Heart right ventricle (tissue), 16 donors: ENCODE results near the gene DEXI. TPM values are rescaled to one million over a fixed set of nuclear protein-coding genes. Genes with fewer than 3 reads are reported as not detected.
"Not testable (repeated sequence)": the region's sequence is repeated elsewhere in the genome, so short reads cannot be mapped to it uniquely, and the experiment has no call there.

Experiments
- ATAC-seq, 8 donors: fragments of 200-7000 bp; cut with Tn5 transposase; one replicate each; pipeline ENCODE4 v1.9.1; 2020; ENCODE audit warnings: mild to moderate bottlenecking in 8 of 8, moderate library complexity in 8 of 8, moderate number of reproducible peaks in 1 of 8
- DNase-seq, 2 donors: peaks; one replicate each; pipeline ENCODE4 v3.0.0-alpha.2; 2020
- H3K27ac ChIP-seq, 10 donors: fragments of 200-600 bp; sonication (generic) in 2 of 10; one replicate each; pipeline versions ENCODE4 v1.5.0 to v1.8.0; 2020 to 2022; ENCODE audit warnings: mild to moderate bottlenecking in 3 of 10
- H3K27me3 ChIP-seq, 7 donors: fragments of 200-600 bp; one replicate each; pipeline ENCODE4 v1.8.0; 2021 to 2022; ENCODE audit warnings: mild to moderate bottlenecking in 2 of 7
- H3K36me3 ChIP-seq, 9 donors: fragments of 200-600 bp; sonication (generic) in 1 of 9; one replicate each; pipeline versions ENCODE4 v1.5.0 to v1.8.0; 2020 to 2022; ENCODE audit warnings: mild to moderate bottlenecking in 2 of 9
- H3K4me1 ChIP-seq, 9 donors: fragments of 200-600 bp; sonication (generic) in 1 of 9; one replicate each; pipeline versions ENCODE4 v1.5.0 to v1.8.0; 2020 to 2022; ENCODE audit warnings: mild to moderate bottlenecking in 4 of 9
- H3K4me3 ChIP-seq, 10 donors: fragments of 200-600 bp; sonication (generic) in 2 of 10; one replicate each; pipeline versions ENCODE4 v1.5.0 to v1.8.0; 2020 to 2022; ENCODE audit warnings: mild to moderate bottlenecking in 7 of 10, moderate library complexity in 2 of 10
- H3K9me3 ChIP-seq, 11 donors: fragments of 200-600 bp in 10 of 11; sonication (generic) in 2 of 11; one replicate each; pipeline versions ENCODE4 v1.5.0 to v1.8.0; 2013 to 2022; ENCODE audit warnings: mild to moderate bottlenecking in 2 of 11, control low read depth in 1 of 11, moderate library complexity in 1 of 11
- CTCF ChIP-seq, 9 donors: fragments of 200-600 bp; sonication (generic) in 2 of 9; IDR thresholded peaks; one replicate each; pipeline versions ENCODE4 v1.5.0 to v1.8.0; 2021 to 2022; ENCODE audit warnings: antibody characterized with exemption in 9 of 9, mild to moderate bottlenecking in 5 of 9, moderate library complexity in 1 of 9
- WGBS, 2 donors: extraction: QIAGEN DNeasy Blood & Tissue Kit; methylation state at CpG; one replicate each; pipeline ENCODE4 v1.1.7; 2013; ENCODE audit warnings: inconsistent platforms in 1 of 2; 5-methylcytosine and 5-hydroxymethylcytosine counted together
- intact Hi-C, 10 donors: fragments of 100-400 bp; cut with DNase I; formaldehyde crosslinking; loops; one replicate each; pipeline versions ENCODE4 v1.11.1 to v1.14.2; 2022
- polyA plus RNA-seq, 2 donors: library from polyadenylated mRNA; stranded (reverse); fragments of 200-250 nt; gene quantifications; one replicate each; pipeline ENCODE4 v1.2.3, GENCODE V29; 2013
- total RNA-seq, 10 donors: library from RNA; stranded (reverse); fragmentation: NEBNext Ultra II Directional in 3 of 10; extraction: Animal tissue kit (Norgen Biotek cat#: 25700) in 3 of 10; gene quantifications; one replicate each; pipeline versions ENCODE4 v1.2.1 to v1.2.4, GENCODE V29; 2021 to 2023
- donor health status: Arrhythmogenic right ventricular cardiomyopathy.
- donor health status: ischemic (EF 13 %, LVEDD 7.1; RV severe dilation, severe dysfunction).
- donor health status: healthy with polysubstance abuse.
- donor health status: DM: no; HTN: yes; CAD: no.
- donor health status: DM: no; HTN: no; CAD: no.
- donor health status: ischemic (EF 25% LVEDD 6.9; RV normal size, moderate dysfunction).
- donor health status: ischemic (EF 25% LVEDD 5.7; RV mildly dilated, moderate dysfunction).
- donor health status: healthy.
- donor health status: DM: yes; HTN: yes; CAD: no.
- donor health status: Ischemic cardiomyopathy.
- donor health status: ischemic (EF 35%, LVEDD 5.7; RV mildly dilated, moderate dysfunction).
- donor health status: nonischemic (EF 11% LVEDD 7.7; RV severe dilation, severe dysfunction).
- donor health status: DM: yes; HTN: yes; CAD: no.
- donor health status: PGD.
- donor health status: ischemic (EF 29% LVEDD 5.4; RV normal size, mild dysfunction).
- donor health status: nonischemic (EF 23%, LVEDD 6.1; RV moderate dilation, normal function).

The DEXI gene
- total and polyA plus RNA-seq, 12 donors: 68.8 to 109 (median 88.5) TPM

DNA sequence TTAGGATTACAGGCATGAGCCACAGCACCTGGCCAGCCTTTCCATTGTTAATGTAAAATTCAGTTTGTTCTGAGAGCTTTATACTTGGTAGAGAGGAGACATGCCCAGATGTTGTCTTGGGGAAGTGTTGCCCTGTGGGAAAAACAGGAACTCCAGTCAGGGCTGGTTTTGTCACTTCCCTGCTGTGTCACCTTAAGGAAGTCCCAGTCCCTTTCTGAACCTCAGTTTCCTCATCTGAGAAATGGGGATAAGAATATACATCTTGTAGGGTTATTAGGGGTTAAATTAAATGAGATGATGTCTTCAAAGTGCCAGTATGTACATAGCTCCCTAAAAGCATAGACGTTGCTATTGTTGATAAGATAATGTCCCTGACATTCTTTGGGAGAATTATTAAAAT, 27.3 kb upstream of the DEXI start:
- H3K9me3 ChIP-seq: no peaks in the 10 kb centered on the region
- TF ChIP-seq CTCF (IDR thresholded peaks at IDR 0.05): no peak
- WGBS, 2 donors: 42 to 47% methylated on average over 1 of the region's 1 CpG
- DNase-seq (no peak), ATAC-seq (no peak)
- no peak overlapping the region for H3K27ac ChIP-seq
- H3K4me3 ChIP-seq: no peak overlapping the region
- intact Hi-C loops: loop anchor here (1.0 to 10.0 kb wide), 11 partner anchors 128 to 755 kb away; partner anchors contain the start of gene SOCS1 (in 6 of the 10)
- H3K4me1 ChIP-seq: peaks cover 0 to 31% (median 15%) of the 10 kb centered on the region in 9 donors
- no peaks in the 10 kb centered on the region for H3K27me3 ChIP-seq
- H3K36me3 ChIP-seq: peaks cover 0 to 75% (median 0%) of the 10 kb centered on the region in 9 donors

- peaks cover 4 to 39% (median 18%) of the 10 kb centered on the region in 9 donors for H3K4me1 ChIP-seq
- no peak overlapping the region for H3K4me3 ChIP-seq
- H3K27me3 ChIP-seq: no peaks in the 10 kb centered on the region
- H3K9me3 ChIP-seq: no peaks in the 10 kb centered on the region
- intact Hi-C loops: loop anchor here in 6 of 10 donors (2.0 to 10.0 kb wide), 7 partner anchors 288 to 756 kb away; partner anchors contain the start of gene SOCS1 (in 2 of the 6)
- DNase-seq (no peak), ATAC-seq (no peak)
- H3K27ac ChIP-seq: peak overlapping the region in 3 of 10 donors; percentile 22 to 67 (median 45)
- WGBS, 2 donors: 85 to 86% methylated on average over 3 of the region's 3 CpGs
- TF ChIP-seq CTCF (IDR thresholded peaks at IDR 0.05): no peak
- peaks cover 0 to 70% (median 0%) of the 10 kb centered on the region in 9 donors for H3K36me3 ChIP-seq
Observed at GRCh38 chr16:10968498-10968897, 26.2 kb upstream of the DEXI start.

DNA sequence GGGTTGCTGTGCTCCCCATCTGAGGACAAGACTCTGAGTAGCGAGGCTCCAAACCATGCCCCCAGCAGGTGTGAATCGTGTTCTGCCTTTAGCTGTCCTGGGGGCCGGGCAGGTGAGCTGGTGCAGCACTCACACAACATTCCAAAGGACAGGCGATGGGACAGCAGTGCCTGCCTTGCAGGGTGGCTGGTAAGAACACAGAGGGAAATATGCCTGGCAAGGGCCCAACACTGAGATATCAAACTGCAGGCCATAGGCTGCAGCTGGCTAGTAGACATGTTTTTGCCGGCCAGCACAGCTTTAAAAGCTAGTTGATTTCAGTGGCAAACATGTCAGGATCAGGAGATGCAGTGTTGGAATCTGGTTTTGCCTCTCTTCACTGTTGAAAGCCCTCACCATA, 25.7 kb upstream of the DEXI start:
- intact Hi-C loops: loop anchor here in 6 of 10 donors (2.0 to 10.0 kb wide), 7 partner anchors 289 to 757 kb away; partner anchors contain the start of gene SOCS1 (in 2 of the 6)
- TF ChIP-seq CTCF (IDR thresholded peaks at IDR 0.05): no peak
- Histone ChIP-seq H3K27ac (peak overlapping the region in 3 of 10 donors; percentile 22 to 67 (median 45)), H3K27me3 (no peaks in the 10 kb centered on the region), H3K9me3 (no peaks in the 10 kb centered on the region), H3K4me1 (peaks cover 4 to 38% (median 18%) of the 10 kb centered on the region in 9 donors), H3K36me3 (peaks cover 0 to 70% (median 4%) of the 10 kb centered on the region in 9 donors), H3K4me3 (no peak overlapping the region)
- peak in 6 of 8 donors; percentile 26 to 67 (median 38) for ATAC-seq
- peak in 1 of 2 donors; percentile 47 for DNase-seq
- WGBS, 2 donors: 39 to 60% methylated on average over 5 of the region's 5 CpGs

- not testable (repeated sequence) for H3K9me3 ChIP-seq, ATAC-seq, H3K27ac ChIP-seq, DNase-seq, H3K4me3 ChIP-seq, H3K27me3 ChIP-seq
- Histone ChIP-seq H3K36me3 (peaks cover 0 to 68% (median 9%) of the 10 kb centered on the region in 9 donors), H3K4me1 (peaks cover 2 to 31% (median 11%) of the 10 kb centered on the region in 9 donors)
- intact Hi-C loops: loop anchor here in 5 of 10 donors (5.0 to 10.0 kb wide), 6 partner anchors 291 to 758 kb away; partner anchors contain the start of gene SOCS1 (in 1 of the 5)
- WGBS, 2 donors: 67 to 72% methylated on average over 4 of the region's 4 CpGs
Observed at GRCh38 chr16:10966559-10966958, 24.3 kb upstream of the DEXI start.

DNA sequence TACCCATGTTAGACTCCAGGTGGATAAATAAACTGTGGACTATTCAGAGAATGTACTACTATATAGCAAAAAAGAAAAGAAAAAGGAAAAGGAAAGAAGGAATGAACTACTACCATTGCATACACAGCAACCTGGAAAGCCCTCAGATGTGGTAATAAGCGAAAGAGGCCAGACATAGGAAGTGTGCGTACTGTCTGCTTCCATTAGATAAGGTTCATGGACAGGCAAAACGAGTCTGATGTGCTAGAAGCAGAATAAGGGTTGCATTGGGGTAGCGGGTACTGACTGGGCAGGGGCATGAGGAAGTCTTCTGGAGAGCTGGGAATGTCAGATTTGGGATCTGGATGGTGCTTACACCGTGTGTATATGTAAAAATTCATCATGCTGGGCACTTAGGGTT, 23.9 kb upstream of the DEXI start:
- Histone ChIP-seq H3K27ac (no peak overlapping the region), H3K27me3 (no peaks in the 10 kb centered on the region), H3K4me1 (peaks cover 0 to 35% (median 13%) of the 10 kb centered on the region in 9 donors), H3K36me3 (peaks cover 0 to 65% (median 9%) of the 10 kb centered on the region in 9 donors), H3K4me3 (no peak overlapping the region), H3K9me3 (no peaks in the 10 kb centered on the region)
- no peak for TF ChIP-seq CTCF (IDR thresholded peaks at IDR 0.05)
- ATAC-seq (no peak), DNase-seq (no peak)
- 89 to 90% methylated on average over 5 of the region's 5 CpGs for WGBS, 2 donors
- intact Hi-C loops: loop anchor here in 5 of 10 donors (5.0 to 10.0 kb wide), 6 partner anchors 291 to 759 kb away; partner anchors contain the start of gene SOCS1 (in 1 of the 5)
